Measurements from ENCODE around the gene SRSF3. TPM values are rescaled to one million over a fixed set of nuclear protein-coding genes. Genes with fewer than 3 reads are reported as not detected.

The SRSF3 gene
- 100 to 1,000 TPM; 163 to 425 (median 276) TPM for total RNA-seq

- intact Hi-C loops (cut with DNase I; ENCODE audit: low total_unique reads), result no loop called here
- peak; percentile 95 to 97 for DNase-seq (ENCODE audit: low spot score in 2 of 2)
Observed at GRCh38 chr6:36594029-36594815, at the start of gene SRSF3. TSS of gene SRSF3 (plus strand) at chr6:36594362. CDS start at chr6:36596763, 2,401 bp downstream.

GRCh38 chr6:36545767-36546307, 48.3 kb upstream of the SRSF3 start:
- intact Hi-C loops (cut with DNase I; ENCODE audit: low total_unique reads), result no loop called here
- H3K4me3 ChIP-seq, result peak overlapping the region; percentile 92 to 98 (median 95)
- H3K36me3 ChIP-seq, result no peaks in the 10 kb centered on the region
- peaks cover 0 to 16% of the 10 kb centered on the region in 2 donors for H3K4me1 ChIP-seq
- peak overlapping the region; percentile 98 for H3K27ac ChIP-seq
- H3K9me3 ChIP-seq, result no peaks in the 10 kb centered on the region
- no peaks in the 10 kb centered on the region for H3K27me3 ChIP-seq
- TF ChIP-seq POLR2A (IDR thresholded peaks at IDR 0.05), result no peak
- no peak for TF ChIP-seq POLR2AphosphoS5 (IDR thresholded peaks at IDR 0.05)
- TF ChIP-seq CTCF (IDR thresholded peaks at IDR 0.05), result no peak
- DNase-seq (ENCODE audit: low spot score in 2 of 2), result no peak

More at GRCh38 chr6:36594029-36594815, at the start of gene SRSF3:
- no peaks in the 10 kb centered on the region for H3K36me3 ChIP-seq
- H3K27ac ChIP-seq, result peak within 1 kb of the TSS; percentile 97 to 100
- peaks cover under 1 to 9% of the 10 kb centered on the region in 2 donors for H3K4me1 ChIP-seq
- H3K9me3 ChIP-seq, result no peaks in the 10 kb centered on the region
- H3K4me3 ChIP-seq, result peak within 1 kb of the TSS; percentile 72 to 75 (median 73)
- H3K27me3 ChIP-seq, result no peaks in the 10 kb centered on the region
- peak; percentile 100 for TF ChIP-seq POLR2AphosphoS5 (IDR thresholded peaks at IDR 0.05)
- TF ChIP-seq CTCF (IDR thresholded peaks at IDR 0.05), result peak; percentile 52 to 80 (median 60)
- TF ChIP-seq POLR2A (IDR thresholded peaks at IDR 0.05), result peak; percentile 100

GRCh38 chr6:36546308-36546919, 47.7 kb upstream of the SRSF3 start:
- H3K27ac ChIP-seq, result peak overlapping the region; percentile 98
- DNase-seq (ENCODE audit: low spot score in 2 of 2), result no peak
- peak overlapping the region; percentile 92 to 98 (median 95) for H3K4me3 ChIP-seq
- H3K36me3 ChIP-seq, result no peaks in the 10 kb centered on the region
- no peak for TF ChIP-seq CTCF (IDR thresholded peaks at IDR 0.05)
- no peak for TF ChIP-seq POLR2A (IDR thresholded peaks at IDR 0.05)
- no peak for TF ChIP-seq POLR2AphosphoS5 (IDR thresholded peaks at IDR 0.05)
- intact Hi-C loops (cut with DNase I; ENCODE audit: low total_unique reads), result no loop called here
- H3K4me1 ChIP-seq, result peaks cover 0 to 16% of the 10 kb centered on the region in 2 donors
- H3K9me3 ChIP-seq, result no peaks in the 10 kb centered on the region
- no peaks in the 10 kb centered on the region for H3K27me3 ChIP-seq

GRCh38 chr6:36546920-36547645, 47.1 kb upstream of the SRSF3 start, which contains the start of gene STK38:
TSS of gene STK38 (minus strand) at chr6:36547479. CDS start at chr6:36540202, 7,277 bp downstream.
- TF ChIP-seq CTCF (IDR thresholded peaks at IDR 0.05), result no peak
- TF ChIP-seq POLR2AphosphoS5 (IDR thresholded peaks at IDR 0.05), result peak; percentile 89 to 95 (median 94)
- peak; percentile 97 for TF ChIP-seq POLR2A (IDR thresholded peaks at IDR 0.05)
- H3K9me3 ChIP-seq, result no peaks in the 10 kb centered on the region
- peak; percentile 87 to 91 for DNase-seq (ENCODE audit: low spot score in 2 of 2)
- no peaks in the 10 kb centered on the region for H3K27me3 ChIP-seq
- H3K27ac ChIP-seq, result peak within 1 kb of the TSS; percentile 98
- no peaks in the 10 kb centered on the region for H3K36me3 ChIP-seq
- H3K4me3 ChIP-seq, result peak within 1 kb of the TSS; percentile 92 to 98 (median 95)
- intact Hi-C loops (cut with DNase I; ENCODE audit: low total_unique reads), result no loop called here
- H3K4me1 ChIP-seq, result peaks cover 0 to 16% of the 10 kb centered on the region in 2 donors

Measured in breast epithelium (tissue), 4 donors.